A549 (cell line): ENCODE data around the gene EEF2KMT.

Experiments used
- BHLHE40 ChIP-seq: IDR thresholded peaks from 2 replicates; pipeline ENCODE4 v1.6.1; 2012; ENCODE audit warnings: low read depth, low read length, inconsistent platforms
- CHD4 ChIP-seq: fragments of 200-600 bp; sonication (generic); IDR thresholded peaks from 2 replicates; pipeline ENCODE4 v1.6.1; 2016; ENCODE audit warnings: antibody characterized with exemption, mild to moderate bottlenecking, borderline replicate concordance
- EP300 ChIP-seq, 2 experiments: fragments of >200 bp; sonication (Bioruptor Twin); formaldehyde crosslinking; IDR thresholded peaks; 2 replicates in 1 of 2; 3 replicates in 1 of 2; pipeline ENCODE4 v1.6.1; 2016 to 2017
- FOSB ChIP-seq: fragments of 250-450 bp; sonication (Bioruptor Pico); IDR thresholded peaks from 2 replicates; pipeline ENCODE4 v1.5.0; 2020; ENCODE audit warnings: mild to moderate bottlenecking, moderate library complexity
- MAFK ChIP-seq: fragments of 450-650 bp; IDR thresholded peaks from 2 replicates; pipeline ENCODE4 v1.6.1; 2014; ENCODE audit not compliant: partially characterized antibody
- POLR2A ChIP-seq: IDR thresholded peaks from 2 replicates; pipeline ENCODE4 v1.6.1; 2012; ENCODE audit warnings: mild to moderate bottlenecking, low read length
- RFX5 ChIP-seq: fragments of 450-650 bp; IDR thresholded peaks from 2 replicates; pipeline ENCODE4 v1.7.1; 2014; ENCODE audit warnings: antibody characterized with exemption, mild to moderate bottlenecking, moderate library complexity
- ZFP36 ChIP-seq: fragments of 450-650 bp; IDR thresholded peaks from 2 replicates; pipeline ENCODE4 v1.6.1; 2014; ENCODE audit warnings: borderline replicate concordance; ENCODE audit not compliant: partially characterized antibody
- TF ChIP-seq, protein P1 (sequence below): fragments of >200 bp; sonication (Bioruptor Twin); formaldehyde crosslinking; IDR thresholded peaks from 3 replicates; pipeline ENCODE4 v1.5.1; 2016
- TF ChIP-seq, protein P2 (sequence below): IDR thresholded peaks from 2 replicates; pipeline ENCODE4 v1.6.1; 2012

DNA sequence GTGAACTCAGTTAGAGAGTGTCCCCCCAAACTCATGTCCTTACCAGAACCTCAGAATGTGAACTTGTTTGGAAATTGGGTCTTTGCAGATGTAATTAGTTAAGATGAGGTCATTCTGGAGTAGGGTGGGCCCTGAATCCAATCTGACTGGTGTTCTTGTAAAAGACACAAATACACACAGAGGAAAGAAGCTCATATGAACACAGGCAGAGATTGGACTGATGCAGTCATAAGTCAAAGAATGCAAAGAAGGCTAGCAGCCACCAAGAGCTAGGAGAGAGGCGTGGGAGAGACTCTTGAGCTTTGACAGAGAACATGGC is 61.7 kb downstream of the EEF2KMT start:
- no peak for TF ChIP-seq BHLHE40
- TF ChIP-seq, protein P1, sequence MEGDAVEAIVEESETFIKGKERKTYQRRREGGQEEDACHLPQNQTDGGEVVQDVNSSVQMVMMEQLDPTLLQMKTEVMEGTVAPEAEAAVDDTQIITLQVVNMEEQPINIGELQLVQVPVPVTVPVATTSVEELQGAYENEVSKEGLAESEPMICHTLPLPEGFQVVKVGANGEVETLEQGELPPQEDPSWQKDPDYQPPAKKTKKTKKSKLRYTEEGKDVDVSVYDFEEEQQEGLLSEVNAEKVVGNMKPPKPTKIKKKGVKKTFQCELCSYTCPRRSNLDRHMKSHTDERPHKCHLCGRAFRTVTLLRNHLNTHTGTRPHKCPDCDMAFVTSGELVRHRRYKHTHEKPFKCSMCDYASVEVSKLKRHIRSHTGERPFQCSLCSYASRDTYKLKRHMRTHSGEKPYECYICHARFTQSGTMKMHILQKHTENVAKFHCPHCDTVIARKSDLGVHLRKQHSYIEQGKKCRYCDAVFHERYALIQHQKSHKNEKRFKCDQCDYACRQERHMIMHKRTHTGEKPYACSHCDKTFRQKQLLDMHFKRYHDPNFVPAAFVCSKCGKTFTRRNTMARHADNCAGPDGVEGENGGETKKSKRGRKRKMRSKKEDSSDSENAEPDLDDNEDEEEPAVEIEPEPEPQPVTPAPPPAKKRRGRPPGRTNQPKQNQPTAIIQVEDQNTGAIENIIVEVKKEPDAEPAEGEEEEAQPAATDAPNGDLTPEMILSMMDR: no peak
- TF ChIP-seq MAFK: no peak
- no peak for TF ChIP-seq FOSB (CRISPR knock-in tag)
- no peak for TF ChIP-seq CHD4
- TF ChIP-seq, protein P2, sequence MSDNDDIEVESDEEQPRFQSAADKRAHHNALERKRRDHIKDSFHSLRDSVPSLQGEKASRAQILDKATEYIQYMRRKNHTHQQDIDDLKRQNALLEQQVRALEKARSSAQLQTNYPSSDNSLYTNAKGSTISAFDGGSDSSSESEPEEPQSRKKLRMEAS: no peak
- no peak for TF ChIP-seq POLR2A
- no peak for TF ChIP-seq ZFP36
- TF ChIP-seq EP300 (IDR thresholded peaks at IDR 0.05): no peak
- no peak for TF ChIP-seq RFX5
